ENCODE results near the gene PRR5L.

- TF ChIP-seq, protein P1, sequence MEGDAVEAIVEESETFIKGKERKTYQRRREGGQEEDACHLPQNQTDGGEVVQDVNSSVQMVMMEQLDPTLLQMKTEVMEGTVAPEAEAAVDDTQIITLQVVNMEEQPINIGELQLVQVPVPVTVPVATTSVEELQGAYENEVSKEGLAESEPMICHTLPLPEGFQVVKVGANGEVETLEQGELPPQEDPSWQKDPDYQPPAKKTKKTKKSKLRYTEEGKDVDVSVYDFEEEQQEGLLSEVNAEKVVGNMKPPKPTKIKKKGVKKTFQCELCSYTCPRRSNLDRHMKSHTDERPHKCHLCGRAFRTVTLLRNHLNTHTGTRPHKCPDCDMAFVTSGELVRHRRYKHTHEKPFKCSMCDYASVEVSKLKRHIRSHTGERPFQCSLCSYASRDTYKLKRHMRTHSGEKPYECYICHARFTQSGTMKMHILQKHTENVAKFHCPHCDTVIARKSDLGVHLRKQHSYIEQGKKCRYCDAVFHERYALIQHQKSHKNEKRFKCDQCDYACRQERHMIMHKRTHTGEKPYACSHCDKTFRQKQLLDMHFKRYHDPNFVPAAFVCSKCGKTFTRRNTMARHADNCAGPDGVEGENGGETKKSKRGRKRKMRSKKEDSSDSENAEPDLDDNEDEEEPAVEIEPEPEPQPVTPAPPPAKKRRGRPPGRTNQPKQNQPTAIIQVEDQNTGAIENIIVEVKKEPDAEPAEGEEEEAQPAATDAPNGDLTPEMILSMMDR (IDR thresholded peaks at IDR 0.05; ENCODE audit: low read length) = no peak
- TF ChIP-seq EZH2phosphoT487 (IDR thresholded peaks at IDR 0.05; ENCODE audit: low read length) = no peak
- no peak for TF ChIP-seq EZH2 (optimal IDR thresholded peaks at IDR 0.05; ENCODE audit: low read depth, low read length)
Observed at GRCh38 chr11:36463781-36464180, 167.7 kb downstream of the PRR5L start.

Data from MM.1S (cell line).